Measurements from ENCODE around the gene PEAK1. TPM values are rescaled to one million over a fixed set of nuclear protein-coding genes. Genes with fewer than 3 reads are reported as not detected.

The PEAK1 gene
- polyA plus RNA-seq, 1 donor (not counting 4 experiments of a cell fraction or from before 2014, with no cell fraction given): 5.9 TPM

- Histone ChIP-seq H3K36me3 (ENCODE audit: control insufficient read depth in 2 of 2, extremely low read depth in 1 of 2, insufficient read depth in 2 of 2, low read length in 2 of 2) (no peaks in the 10 kb centered on the region), H3K27me3 (ENCODE audit: control insufficient read depth, extremely low read depth, insufficient read depth, low read length) (no peaks in the 10 kb centered on the region), H3K9me3 (ENCODE audit: control insufficient read depth, low read depth, low read length) (no peaks in the 10 kb centered on the region), H4K20me1 (ENCODE audit: control insufficient read depth, extremely low read depth, insufficient read depth, low read length) (no peaks in the 10 kb centered on the region), H3K79me2 (ENCODE audit: control insufficient read depth, insufficient read depth, low read length) (peaks cover 57% of the 10 kb centered on the region), H3K4me1 (ENCODE audit: control insufficient read depth, extremely low read depth, insufficient read depth, low read length) (peaks cover 29% of the 10 kb centered on the region), H3K4me2 (ENCODE audit: control insufficient read depth, extremely low read depth, insufficient read depth, low read depth, low read length) (peak overlapping the region; percentile 82), H3K27ac (ENCODE audit: control insufficient read depth, insufficient read depth, low read length) (peak overlapping the region; percentile 87), H2AFZ (ENCODE audit: control insufficient read depth, low read length) (peak overlapping the region; percentile 65), H3K4me3 (ENCODE audit: control insufficient read depth in 2 of 3, extremely low read depth in 1 of 3, insufficient read depth in 2 of 3, low read depth in 1 of 3, low read length in 3 of 3) (peak overlapping the region; percentile 70 to 82 (median 78)), H3K9ac (ENCODE audit: control insufficient read depth, extremely low read depth, insufficient read depth, low read length) (peak overlapping the region; percentile 93), H3K9me1 (ENCODE audit: control insufficient read depth, extremely low read depth, insufficient read depth, low read length) (no peaks in the 10 kb centered on the region)
- FAIRE-seq (no peak), DNase-seq (ENCODE audit: low read depth, low spot score) (no peak)
- dilution Hi-C loops (cut with MboI; ENCODE audit: extremely low pct_ligation_motif_present, low sequenced_read_pairs): no loop called here
- TF ChIP-seq EZH2 (IDR thresholded peaks at IDR 0.05; ENCODE audit: low read length) (no peak), CTCF (optimal IDR thresholded peaks at IDR 0.05 in 1 of 3, IDR thresholded peaks at IDR 0.05 in 1 of 3, conservative IDR thresholded peaks at IDR 0.05 in 1 of 3; ENCODE audit: extremely low read depth in 1 of 3, insufficient read depth in 2 of 3, low read length in 3 of 3) (no peak)
Measured at GRCh38 chr15:77421370-77421700, 1.4 kb upstream of the PEAK1 start.

GRCh38 chr15:77420610-77421369 lies 886 bp upstream of the PEAK1 start, which contains the start of gene HMG20A:
TSS of gene HMG20A (plus strand) at chr15:77420888. CDS start at chr15:77458408, 37,520 bp downstream.
- Histone ChIP-seq H3K27me3 (ENCODE audit: control insufficient read depth, extremely low read depth, insufficient read depth, low read length) (no peaks in the 10 kb centered on the region), H3K36me3 (ENCODE audit: control insufficient read depth in 2 of 2, extremely low read depth in 1 of 2, insufficient read depth in 2 of 2, low read length in 2 of 2) (no peaks in the 10 kb centered on the region), H4K20me1 (ENCODE audit: control insufficient read depth, extremely low read depth, insufficient read depth, low read length) (no peaks in the 10 kb centered on the region), H3K4me1 (ENCODE audit: control insufficient read depth, extremely low read depth, insufficient read depth, low read length) (peaks cover 29% of the 10 kb centered on the region), H3K9me3 (ENCODE audit: control insufficient read depth, low read depth, low read length) (no peaks in the 10 kb centered on the region), H3K4me2 (ENCODE audit: control insufficient read depth, extremely low read depth, insufficient read depth, low read depth, low read length) (peak within 1 kb of the TSS; percentile 82), H3K79me2 (ENCODE audit: control insufficient read depth, insufficient read depth, low read length) (peaks cover 55% of the 10 kb centered on the region), H3K4me3 (ENCODE audit: control insufficient read depth in 2 of 3, extremely low read depth in 1 of 3, insufficient read depth in 2 of 3, low read depth in 1 of 3, low read length in 3 of 3) (peak within 1 kb of the TSS; percentile 70 to 82 (median 78)), H3K27ac (ENCODE audit: control insufficient read depth, insufficient read depth, low read length) (peak within 1 kb of the TSS; percentile 87), H2AFZ (ENCODE audit: control insufficient read depth, low read length) (peak within 1 kb of the TSS; percentile 97), H3K9ac (ENCODE audit: control insufficient read depth, extremely low read depth, insufficient read depth, low read length) (peak within 1 kb of the TSS; percentile 93), H3K9me1 (ENCODE audit: control insufficient read depth, extremely low read depth, insufficient read depth, low read length) (no peaks in the 10 kb centered on the region)
- no peak for DNase-seq (ENCODE audit: low read depth, low spot score)
- FAIRE-seq: peak; percentile 68
- dilution Hi-C loops (cut with MboI; ENCODE audit: extremely low pct_ligation_motif_present, low sequenced_read_pairs): no loop called here
- TF ChIP-seq EZH2 (IDR thresholded peaks at IDR 0.05; ENCODE audit: low read length): no peak
- TF ChIP-seq CTCF (optimal IDR thresholded peaks at IDR 0.05 in 1 of 3, IDR thresholded peaks at IDR 0.05 in 1 of 3, conservative IDR thresholded peaks at IDR 0.05 in 1 of 3; ENCODE audit: extremely low read depth in 1 of 3, insufficient read depth in 2 of 3, low read length in 3 of 3): peak in 1 of 3 experiments; percentile 5

Measured in keratinocyte (primary cell).